Measurements from ENCODE around the gene DTWD2. TPM values are rescaled to one million over a fixed set of nuclear protein-coding genes. Genes with fewer than 3 reads are reported as not detected.
"Not testable (repeated sequence)": the region's sequence is repeated elsewhere in the genome, so short reads cannot be mapped to it uniquely, and the experiment has no call there.

The DTWD2 gene
- total RNA-seq, 4 donors from 2014 or later, result 6.1 to 9.8 (median 6.3) TPM

GRCh38 chr5:118988866-118989180 is 476 bp upstream of the DTWD2 start:
- WGBS, 2 donors, result 30 to 40% methylated on average over 9 of the region's 9 CpGs
- TF ChIP-seq CTCF (IDR thresholded peaks at IDR 0.05) (no peak), POLR2A (IDR thresholded peaks at IDR 0.05) (no peak), EP300 (IDR thresholded peaks at IDR 0.05) (no peak)
- peak overlapping the region; percentile 87 to 93 (median 92) for H3K27ac ChIP-seq

GRCh38 chr5:118984602-118985001 is 3.7 kb downstream of the DTWD2 start:
- Histone ChIP-seq H3K9me3 (peaks cover 0 to 4% (median 0%) of the 10 kb centered on the region in 4 donors), H3K4me3 (no peak overlapping the region), H3K27ac (no peak overlapping the region), H3K4me1 (peaks cover 0 to 23% (median 3%) of the 10 kb centered on the region in 4 donors), H3K36me3 (peaks cover 0 to 8% (median 0%) of the 10 kb centered on the region in 3 donors), H3K27me3 (no peaks in the 10 kb centered on the region)
- no peak for DNase-seq (ENCODE audit: low spot score in 2 of 2)
- no peak for TF ChIP-seq CTCF (IDR thresholded peaks at IDR 0.05)
- no peak for TF ChIP-seq POLR2A (IDR thresholded peaks at IDR 0.05)
- TF ChIP-seq EP300 (IDR thresholded peaks at IDR 0.05), result no peak

More at GRCh38 chr5:118988866-118989180, 476 bp upstream of the DTWD2 start:
- DNase-seq (ENCODE audit: low spot score in 2 of 2), result no peak
- H3K36me3 ChIP-seq, result no peaks in the 10 kb centered on the region
- H3K9me3 ChIP-seq, result no peaks in the 10 kb centered on the region
- no peaks in the 10 kb centered on the region for H3K27me3 ChIP-seq
- H3K4me3 ChIP-seq, result peak overlapping the region; percentile 54 to 95 (median 80)
- H3K4me1 ChIP-seq, result peaks cover 0 to 23% (median 3%) of the 10 kb centered on the region in 4 donors

- H3K27me3 ChIP-seq, result no peaks in the 10 kb centered on the region
- no peak for DNase-seq (ENCODE audit: low spot score in 2 of 2)
- peaks cover 0 to 3% (median 0%) of the 10 kb centered on the region in 4 donors for H3K4me1 ChIP-seq
- H3K36me3 ChIP-seq, result peaks cover 0 to 9% (median 0%) of the 10 kb centered on the region in 3 donors
- peaks cover 0 to 17% (median 0%) of the 10 kb centered on the region in 4 donors for H3K9me3 ChIP-seq
- H3K27ac ChIP-seq, result no peak overlapping the region
- H3K4me3 ChIP-seq, result no peak overlapping the region
- TF ChIP-seq CTCF (IDR thresholded peaks at IDR 0.05) (no peak), EP300 (IDR thresholded peaks at IDR 0.05) (no peak), POLR2A (IDR thresholded peaks at IDR 0.05) (no peak)
These were observed 6.6 kb downstream of the DTWD2 start for GRCh38 chr5:118981783-118982182.

GRCh38 chr5:118980438-118980837 is 7.9 kb downstream of the DTWD2 start:
- Histone ChIP-seq H3K9me3 (peaks cover 0 to 17% (median 0%) of the 10 kb centered on the region in 4 donors), H3K4me1 (no peaks in the 10 kb centered on the region), H3K27ac (no peak overlapping the region), H3K36me3 (peaks cover 0 to 9% (median 0%) of the 10 kb centered on the region in 3 donors), H3K27me3 (no peaks in the 10 kb centered on the region), H3K4me3 (no peak overlapping the region)
- no peak for TF ChIP-seq POLR2A (IDR thresholded peaks at IDR 0.05)
- 100% methylated on average over 1 of the region's 1 CpG for WGBS, 2 donors
- no peak for DNase-seq (ENCODE audit: low spot score in 2 of 2)

GRCh38 chr5:118980017-118980416 is 8.3 kb downstream of the DTWD2 start:
- 43 to 71% methylated on average over 2 of the region's 2 CpGs for WGBS, 2 donors
- no peak for DNase-seq (ENCODE audit: low spot score in 2 of 2)

GRCh38 chr5:118973779-118974445 is 14.4 kb downstream of the DTWD2 start:
- not testable (repeated sequence) for H3K27ac ChIP-seq; H3K27me3 ChIP-seq; H3K4me1 ChIP-seq; DNase-seq (ENCODE audit: low spot score in 2 of 2); H3K36me3 ChIP-seq; H3K4me3 ChIP-seq
- 97% methylated on average over 23 of the region's 23 CpGs for WGBS, 2 donors
- peaks cover 0 to 13% (median 0%) of the 10 kb centered on the region in 4 donors for H3K9me3 ChIP-seq

More at GRCh38 chr5:118980017-118980416, 8.3 kb downstream of the DTWD2 start:
- Histone ChIP-seq H3K36me3 (peaks cover 0 to 9% (median 0%) of the 10 kb centered on the region in 3 donors), H3K27ac (no peak overlapping the region), H3K4me1 (no peaks in the 10 kb centered on the region), H3K27me3 (no peaks in the 10 kb centered on the region), H3K4me3 (no peak overlapping the region), H3K9me3 (peaks cover 0 to 17% (median 0%) of the 10 kb centered on the region in 4 donors)
- TF ChIP-seq EP300 (IDR thresholded peaks at IDR 0.05), result no peak
- no peak for TF ChIP-seq POLR2A (IDR thresholded peaks at IDR 0.05)
- TF ChIP-seq CTCF (IDR thresholded peaks at IDR 0.05), result no peak
